ENCODE results near the gene PLPPR4. TPM values are rescaled to one million over a fixed set of nuclear protein-coding genes. Genes with fewer than 3 reads are reported as not detected.
"Not testable (repeated sequence)": the region's sequence is repeated elsewhere in the genome, so short reads cannot be mapped to it uniquely, and the experiment has no call there.

The PLPPR4 gene
- total and polyA plus RNA-seq, 2 experiments from 2014 or later: 0.99 to 2.3 TPM

DNA sequence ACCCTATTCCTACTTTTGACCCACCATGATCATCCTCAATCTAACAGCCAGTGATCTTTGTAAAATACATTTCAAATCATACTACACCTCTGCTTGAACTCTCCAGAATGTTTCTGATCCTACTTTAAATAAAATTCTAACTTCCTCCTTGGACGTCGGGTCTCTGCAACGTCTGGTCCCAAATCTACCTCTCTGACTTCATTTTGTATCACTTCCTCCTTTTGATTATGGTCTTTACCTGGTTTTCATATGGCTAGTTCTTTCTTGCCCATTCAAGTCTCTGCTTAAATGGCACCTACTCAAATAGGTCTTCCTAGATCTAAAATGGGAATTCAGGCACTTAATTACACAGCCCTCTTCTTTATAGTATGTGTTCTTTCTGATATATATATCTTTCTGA, 18.2 kb downstream of the PLPPR4 start:
- no peaks in the 10 kb centered on the region for H3K27me3 Mint-ChIP-seq (ENCODE audit: insufficient read depth, low read depth, poor library complexity)
- Histone ChIP-seq H2AFZ (no peak overlapping the region), H4K20me1 (replicated peaks; ENCODE audit: insufficient read depth) (no peaks in the 10 kb centered on the region), H3K9me2 (ENCODE audit: insufficient read depth) (no peaks in the 10 kb centered on the region), H3K27me3 (ENCODE audit: insufficient read depth) (no peaks in the 10 kb centered on the region), H3K4me2 (no peak overlapping the region), H3K36me3 (ENCODE audit: insufficient read depth) (no peaks in the 10 kb centered on the region), H3K79me2 (replicated peaks; ENCODE audit: insufficient read depth) (no peaks in the 10 kb centered on the region), H3K4me3 (no peak overlapping the region), H3F3A (replicated peaks; ENCODE audit: low read depth) (no peaks in the 10 kb centered on the region), H3K4me1 (ENCODE audit: insufficient read depth) (no peaks in the 10 kb centered on the region), H3K27ac (ENCODE audit: low read depth) (no peak overlapping the region)
- DNase-seq (ENCODE audit: low spot score): no peak
- no peak overlapping the region for H3K4me3 Mint-ChIP-seq
- no peaks in the 10 kb centered on the region for H3K36me3 Mint-ChIP-seq (ENCODE audit: low read depth)
- H3K4me1 Mint-ChIP-seq: no peaks in the 10 kb centered on the region
- no peak for ATAC-seq
- H3K27ac Mint-ChIP-seq: no peak overlapping the region
- TF ChIP-seq JUNB (IDR thresholded peaks at IDR 0.05; ENCODE audit: unreplicated experiment) (no peak), STAT1 (IDR thresholded peaks at IDR 0.05; ENCODE audit: unreplicated experiment) (no peak), ZNF114 (CRISPR knock-in tag; IDR thresholded peaks at IDR 0.05) (no peak), CREB1 (CRISPR knock-in tag; IDR thresholded peaks at IDR 0.05; ENCODE audit: low read depth) (no peak), EZH2 (IDR thresholded peaks at IDR 0.05; ENCODE audit: low read depth, unreplicated experiment) (no peak), POLR2AphosphoS5 (IDR thresholded peaks at IDR 0.05; ENCODE audit: low read depth) (no peak)
- TF ChIP-seq, protein P1, sequence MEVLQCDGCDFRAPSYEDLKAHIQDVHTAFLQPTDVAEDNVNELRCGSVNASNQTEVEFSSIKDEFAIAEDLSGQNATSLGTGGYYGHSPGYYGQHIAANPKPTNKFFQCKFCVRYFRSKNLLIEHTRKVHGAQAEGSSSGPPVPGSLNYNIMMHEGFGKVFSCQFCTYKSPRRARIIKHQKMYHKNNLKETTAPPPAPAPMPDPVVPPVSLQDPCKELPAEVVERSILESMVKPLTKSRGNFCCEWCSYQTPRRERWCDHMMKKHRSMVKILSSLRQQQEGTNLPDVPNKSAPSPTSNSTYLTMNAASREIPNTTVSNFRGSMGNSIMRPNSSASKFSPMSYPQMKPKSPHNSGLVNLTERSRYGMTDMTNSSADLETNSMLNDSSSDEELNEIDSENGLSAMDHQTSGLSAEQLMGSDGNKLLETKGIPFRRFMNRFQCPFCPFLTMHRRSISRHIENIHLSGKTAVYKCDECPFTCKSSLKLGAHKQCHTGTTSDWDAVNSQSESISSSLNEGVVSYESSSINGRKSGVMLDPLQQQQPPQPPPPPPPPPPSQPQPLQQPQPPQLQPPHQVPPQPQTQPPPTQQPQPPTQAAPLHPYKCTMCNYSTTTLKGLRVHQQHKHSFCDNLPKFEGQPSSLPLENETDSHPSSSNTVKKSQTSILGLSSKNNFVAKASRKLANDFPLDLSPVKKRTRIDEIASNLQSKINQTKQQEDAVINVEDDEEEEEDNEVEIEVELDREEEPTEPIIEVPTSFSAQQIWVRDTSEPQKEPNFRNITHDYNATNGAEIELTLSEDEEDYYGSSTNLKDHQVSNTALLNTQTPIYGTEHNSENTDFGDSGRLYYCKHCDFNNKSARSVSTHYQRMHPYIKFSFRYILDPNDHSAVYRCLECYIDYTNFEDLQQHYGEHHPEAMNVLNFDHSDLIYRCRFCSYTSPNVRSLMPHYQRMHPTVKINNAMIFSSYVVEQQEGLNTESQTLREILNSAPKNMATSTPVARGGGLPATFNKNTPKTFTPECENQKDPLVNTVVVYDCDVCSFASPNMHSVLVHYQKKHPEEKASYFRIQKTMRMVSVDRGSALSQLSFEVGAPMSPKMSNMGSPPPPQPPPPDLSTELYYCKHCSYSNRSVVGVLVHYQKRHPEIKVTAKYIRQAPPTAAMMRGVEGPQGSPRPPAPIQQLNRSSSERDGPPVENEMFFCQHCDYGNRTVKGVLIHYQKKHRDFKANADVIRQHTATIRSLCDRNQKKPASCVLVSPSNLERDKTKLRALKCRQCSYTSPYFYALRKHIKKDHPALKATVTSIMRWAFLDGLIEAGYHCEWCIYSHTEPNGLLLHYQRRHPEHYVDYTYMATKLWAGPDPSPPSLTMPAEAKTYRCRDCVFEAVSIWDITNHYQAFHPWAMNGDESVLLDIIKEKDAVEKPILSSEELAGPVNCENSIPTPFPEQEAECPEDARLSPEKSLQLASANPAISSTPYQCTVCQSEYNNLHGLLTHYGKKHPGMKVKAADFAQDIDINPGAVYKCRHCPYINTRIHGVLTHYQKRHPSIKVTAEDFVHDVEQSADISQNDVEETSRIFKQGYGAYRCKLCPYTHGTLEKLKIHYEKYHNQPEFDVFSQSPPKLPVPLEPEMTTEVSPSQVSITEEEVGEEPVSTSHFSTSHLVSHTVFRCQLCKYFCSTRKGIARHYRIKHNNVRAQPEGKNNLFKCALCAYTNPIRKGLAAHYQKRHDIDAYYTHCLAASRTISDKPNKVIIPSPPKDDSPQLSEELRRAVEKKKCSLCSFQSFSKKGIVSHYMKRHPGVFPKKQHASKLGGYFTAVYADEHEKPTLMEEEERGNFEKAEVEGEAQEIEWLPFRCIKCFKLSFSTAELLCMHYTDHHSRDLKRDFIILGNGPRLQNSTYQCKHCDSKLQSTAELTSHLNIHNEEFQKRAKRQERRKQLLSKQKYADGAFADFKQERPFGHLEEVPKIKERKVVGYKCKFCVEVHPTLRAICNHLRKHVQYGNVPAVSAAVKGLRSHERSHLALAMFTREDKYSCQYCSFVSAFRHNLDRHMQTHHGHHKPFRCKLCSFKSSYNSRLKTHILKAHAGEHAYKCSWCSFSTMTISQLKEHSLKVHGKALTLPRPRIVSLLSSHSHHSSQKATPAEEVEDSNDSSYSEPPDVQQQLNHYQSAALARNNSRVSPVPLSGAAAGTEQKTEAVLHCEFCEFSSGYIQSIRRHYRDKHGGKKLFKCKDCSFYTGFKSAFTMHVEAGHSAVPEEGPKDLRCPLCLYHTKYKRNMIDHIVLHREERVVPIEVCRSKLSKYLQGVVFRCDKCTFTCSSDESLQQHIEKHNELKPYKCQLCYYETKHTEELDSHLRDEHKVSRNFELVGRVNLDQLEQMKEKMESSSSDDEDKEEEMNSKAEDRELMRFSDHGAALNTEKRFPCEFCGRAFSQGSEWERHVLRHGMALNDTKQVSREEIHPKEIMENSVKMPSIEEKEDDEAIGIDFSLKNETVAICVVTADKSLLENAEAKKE (CRISPR knock-in tag; IDR thresholded peaks at IDR 0.05): no peak
- H3K9me3 Mint-ChIP-seq: no peaks in the 10 kb centered on the region

- DNase-seq (ENCODE audit: low spot score); H3F3A ChIP-seq (replicated peaks; ENCODE audit: low read depth); H3K4me1 Mint-ChIP-seq; H3K4me3 Mint-ChIP-seq; H3K27ac Mint-ChIP-seq; H3K27me3 ChIP-seq (ENCODE audit: insufficient read depth); H4K20me1 ChIP-seq (replicated peaks; ENCODE audit: insufficient read depth); H3K4me3 ChIP-seq; H3K36me3 ChIP-seq (ENCODE audit: insufficient read depth); H2AFZ ChIP-seq; ATAC-seq; H3K4me2 ChIP-seq; H3K36me3 Mint-ChIP-seq (ENCODE audit: low read depth); H3K27ac ChIP-seq (ENCODE audit: low read depth); H3K79me2 ChIP-seq (replicated peaks; ENCODE audit: insufficient read depth); H3K4me1 ChIP-seq (ENCODE audit: insufficient read depth); H3K27me3 Mint-ChIP-seq (ENCODE audit: insufficient read depth, low read depth, poor library complexity); H3K9me3 Mint-ChIP-seq; H3K9me2 ChIP-seq (ENCODE audit: insufficient read depth): not testable (repeated sequence)
These were observed 19.2 kb downstream of the PLPPR4 start for GRCh38 chr1:99283521-99283920.

Measured in GM23338 (cell line).